HepG2 (cell line): ENCODE data around the gene ADGRG6. TPM values are rescaled to one million over a fixed set of nuclear protein-coding genes. Genes with fewer than 3 reads are reported as not detected.

Experiments
- ARNTL ChIP-seq: sonication (generic); formaldehyde crosslinking; IDR thresholded peaks from 2 replicates; pipeline ENCODE4 v1.4.0; 2020; ENCODE audit warnings: mild to moderate bottlenecking, missing genetic modification reagents
- ATF4 ChIP-seq, 2 experiments: fragments of 450-650 bp in 1 of 2; sonication (generic) in 1 of 2; formaldehyde crosslinking; IDR thresholded peaks; 2 replicates each; pipeline versions ENCODE4 v1.5.0 to v1.8.0; 2020 to 2022; ENCODE audit warnings: mild to moderate bottlenecking in 1 of 2, missing genetic modification reagents in 1 of 2
- CAMTA2 ChIP-seq: sonication (generic); formaldehyde crosslinking; IDR thresholded peaks from 2 replicates; pipeline ENCODE4 v1.4.0; 2020; ENCODE audit warnings: mild to moderate bottlenecking, missing genetic modification reagents, borderline replicate concordance
- FOXO4 ChIP-seq: sonication (generic); formaldehyde crosslinking; conservative IDR thresholded peaks from 2 replicates; pipeline ENCODE4 v1.8.1; 2023; ENCODE audit warnings: missing genetic modification reagents
- GATAD1 ChIP-seq: IDR thresholded peaks from 2 replicates; pipeline ENCODE4 v1.6.1; 2016; ENCODE audit warnings: missing genetic modification reagents, missing compliant biosample characterization
- GRHL1 ChIP-seq: sonication (generic); formaldehyde crosslinking; conservative IDR thresholded peaks from 2 replicates; pipeline ENCODE4 v1.8.0; 2022; ENCODE audit warnings: missing genetic modification reagents
- IRF2 ChIP-seq: IDR thresholded peaks from 2 replicates; pipeline ENCODE4 v1.6.1; 2018; ENCODE audit warnings: missing genetic modification reagents, missing compliant biosample characterization
- ISX ChIP-seq: sonication (generic); formaldehyde crosslinking; conservative IDR thresholded peaks from 2 replicates; pipeline ENCODE4 v1.5.0; 2020; ENCODE audit warnings: missing genetic modification reagents
- MATR3 ChIP-seq: sonication (generic); formaldehyde crosslinking; IDR thresholded peaks from 2 replicates; pipeline ENCODE4 v1.4.0; 2020; ENCODE audit warnings: missing genetic modification reagents
- RFXANK ChIP-seq: IDR thresholded peaks from 2 replicates; pipeline ENCODE4 v1.6.1; 2016
- SNAPC5 ChIP-seq: sonication (generic); formaldehyde crosslinking; IDR thresholded peaks from 2 replicates; pipeline ENCODE4 v1.8.1; 2023; ENCODE audit warnings: mild to moderate bottlenecking, missing genetic modification reagents, borderline replicate concordance
- SSRP1 ChIP-seq: IDR thresholded peaks from 2 replicates; pipeline ENCODE4 v1.6.1; 2016; ENCODE audit warnings: control low read depth
- STAG1 ChIP-seq: sonication (generic); formaldehyde crosslinking; IDR thresholded peaks from 2 replicates; pipeline ENCODE4 v1.4.0; 2020; ENCODE audit warnings: missing genetic modification reagents
- STAT5B ChIP-seq: sonication (generic); formaldehyde crosslinking; IDR thresholded peaks from 2 replicates; pipeline ENCODE4 v1.4.0; 2020; ENCODE audit warnings: missing genetic modification reagents
- USF2 ChIP-seq, 2 experiments: sonication (generic) in 1 of 2; formaldehyde crosslinking in 1 of 2; IDR thresholded peaks; 2 replicates each; pipeline versions ENCODE4 v1.5.1 to v1.6.1; 2011 to 2020; ENCODE audit warnings: borderline replicate concordance in 1 of 2, low read depth in 1 of 2, low read length in 1 of 2, mild to moderate bottlenecking in 1 of 2, missing genetic modification reagents in 1 of 2, moderate library complexity in 1 of 2
- ZEB1 ChIP-seq: IDR thresholded peaks from 2 replicates; pipeline ENCODE4 v1.6.1; 2012; ENCODE audit warnings: mild to moderate bottlenecking, low read depth, inconsistent platforms; ENCODE audit not compliant: insufficient replicate concordance
- ZNF17 ChIP-seq: sonication (generic); formaldehyde crosslinking; IDR thresholded peaks from 2 replicates; pipeline ENCODE4 v1.5.0; 2020; ENCODE audit warnings: mild to moderate bottlenecking, missing genetic modification reagents
- ZNF503 ChIP-seq: sonication (generic); formaldehyde crosslinking; IDR thresholded peaks from 2 replicates; pipeline ENCODE4 v1.4.0; 2020; ENCODE audit warnings: missing genetic modification reagents
- ZNF530 ChIP-seq: sonication (generic); formaldehyde crosslinking; IDR thresholded peaks from 2 replicates; pipeline ENCODE4 v1.5.0; 2020; ENCODE audit warnings: low read depth, mild to moderate bottlenecking, missing genetic modification reagents
- ZSCAN9 ChIP-seq: IDR thresholded peaks from 2 replicates; pipeline ENCODE4 v1.6.1; 2016; ENCODE audit warnings: borderline replicate concordance
- polyA plus RNA-seq, 8 experiments: library from polyadenylated mRNA; depleted of rRNA in 3 of 8; stranded (reverse) in 7 of 8; unstranded in 1 of 8; fragments of >200 nt; fragmentation: Illumina TruSeq in 4 of 8; extraction: Trizol in 4 of 8; gene quantifications; 2 replicates each; pipeline versions ENCODE4 v1.2.1 to v1.2.3, GENCODE V29; 2011 to 2016; ENCODE audit warnings: low read depth in 4 of 8, missing spikeins in 1 of 8, mixed read lengths in 1 of 8; ENCODE audit not compliant: insufficient read depth in 1 of 8
- total RNA-seq, 5 experiments: library from RNA; depleted of rRNA; stranded (reverse); fragments of >200 nt; fragmentation: Illumina TruSeq; extraction: Trizol; gene quantifications; 2 replicates each; pipeline ENCODE4 v1.2.3, GENCODE V29; 2016; ENCODE audit warnings: low read depth in 1 of 5

The ADGRG6 gene
- total and polyA plus RNA-seq, 2 of the 13 experiments (the other 11 are each of a cell fraction or from before 2014, with no cell fraction given), result 129 to 249 TPM

GRCh38 chr6:142307963-142308748, 6.3 kb downstream of the ADGRG6 start (continued):
- peak in 1 of 2 experiments; percentile 79; a peak in 2 of 4 replicates for TF ChIP-seq ATF4 (CRISPR knock-in tag; IDR thresholded peaks at IDR 0.05)
- TF ChIP-seq ZEB1, result no peak
- peak; percentile 91 for TF ChIP-seq IRF2 (CRISPR knock-in tag)
- 0 out of 2 replicates have a peak, but pooled peaks have one; percentile 38 for TF ChIP-seq GATAD1 (CRISPR knock-in tag)
- no peak for TF ChIP-seq FOXO4
- peak; percentile 59; the same call in 1 of the 2 replicates for TF ChIP-seq ARNTL (CRISPR knock-in tag)
- TF ChIP-seq STAT5B (CRISPR knock-in tag), result peak; percentile 81; the same call in 1 of the 2 replicates
- peak; percentile 8; the same call in 1 of the 2 replicates for TF ChIP-seq STAG1 (CRISPR knock-in tag)
- TF ChIP-seq GRHL1 (CRISPR knock-in tag), result no peak
- no peak for TF ChIP-seq MATR3
- no peak for TF ChIP-seq CAMTA2
- TF ChIP-seq ZNF503 (CRISPR knock-in tag), result peak; percentile 98
- TF ChIP-seq ZNF530, result no peak
- TF ChIP-seq SSRP1, result 0 out of 2 replicates have a peak, but pooled peaks have one; percentile 80
- TF ChIP-seq ZNF17 (CRISPR knock-in tag), result no peak
- TF ChIP-seq SNAPC5, result 0 out of 2 replicates have a peak, but pooled peaks have one; percentile 35
- no peak for TF ChIP-seq ISX (CRISPR knock-in tag)
- no peak for TF ChIP-seq USF2 (IDR thresholded peaks at IDR 0.05; ENCODE audit: low read depth, low read length)
- TF ChIP-seq USF2 (CRISPR knock-in tag; IDR thresholded peaks at IDR 0.05; ENCODE audit: borderline replicate concordance), result no peak
- TF ChIP-seq ZSCAN9 (CRISPR knock-in tag), result peak; percentile 67; the same call in 1 of the 2 replicates
- 0 out of 2 replicates have a peak, but pooled peaks have one; percentile 31 for TF ChIP-seq RFXANK
